Measurements from ENCODE around the gene LINGO3.

The LINGO3 gene

GRCh38 chr19:2274185-2274711 lies 33.7 kb downstream of the LINGO3 start:
- peak overlapping the region; percentile 90 for H3K27ac Mint-ChIP-seq
- no peaks in the 10 kb centered on the region for H3K9me3 Mint-ChIP-seq
- H3K27me3 Mint-ChIP-seq: no peaks in the 10 kb centered on the region
- H3K36me3 Mint-ChIP-seq: peaks cover 11% of the 10 kb centered on the region
- H3K4me1 Mint-ChIP-seq: peaks cover 25% of the 10 kb centered on the region
- peak overlapping the region; percentile 82 for H3K4me3 Mint-ChIP-seq

GRCh38 chr19:2273356-2274184 lies 34.4 kb downstream of the LINGO3 start:
- Mint-ChIP-seq H3K4me3 (peak overlapping the region; percentile 82), H3K4me1 (peaks cover 26% of the 10 kb centered on the region), H3K9me3 (no peaks in the 10 kb centered on the region), H3K27ac (peak overlapping the region; percentile 90), H3K27me3 (no peaks in the 10 kb centered on the region), H3K36me3 (peaks cover 11% of the 10 kb centered on the region)

DNA sequence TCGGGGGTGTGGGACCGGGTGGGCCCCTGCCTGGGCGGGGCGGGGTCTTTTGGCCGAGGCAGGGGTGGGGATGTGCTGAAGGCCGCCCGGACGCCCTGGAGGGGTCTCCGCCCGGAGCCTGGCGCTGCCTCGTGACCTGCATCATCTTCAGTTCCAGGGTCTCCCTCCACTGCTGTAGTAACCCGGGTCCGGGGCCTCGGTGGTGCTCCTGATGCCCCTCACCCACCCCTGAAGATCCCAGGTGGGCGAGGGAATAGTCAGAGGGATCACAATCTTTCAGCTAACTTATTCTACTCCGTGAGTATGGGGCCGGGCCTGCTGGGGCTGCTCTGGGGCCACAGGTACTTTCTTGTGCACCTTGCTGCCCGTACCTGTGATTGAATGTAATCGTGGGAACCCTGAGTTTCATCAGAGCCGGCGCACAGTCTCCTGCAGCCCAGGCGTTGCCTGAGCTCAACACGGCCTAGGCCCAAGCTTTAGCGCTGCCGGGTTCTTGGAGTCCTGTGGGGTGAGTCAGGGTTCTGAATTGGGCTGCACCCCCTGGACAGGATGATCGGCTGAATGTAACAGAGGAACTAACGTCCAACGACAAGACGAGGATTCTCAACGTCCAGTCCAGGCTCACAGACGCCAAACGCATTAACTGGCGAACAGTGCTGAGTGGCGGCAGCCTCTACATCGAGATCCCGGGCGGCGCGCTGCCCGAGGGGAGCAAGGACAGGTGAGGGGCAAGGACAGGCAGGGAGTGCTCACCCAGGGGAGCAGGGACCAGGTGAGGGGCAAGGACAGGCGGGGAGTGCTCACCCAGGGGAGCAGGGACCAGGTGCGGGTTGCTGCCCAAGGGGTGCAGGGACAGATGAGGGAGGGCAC lies 36.5 kb downstream of the LINGO3 start:
- Mint-ChIP-seq H3K36me3 (peaks cover 11% of the 10 kb centered on the region), H3K27ac (peak overlapping the region; percentile 89), H3K9me3 (no peaks in the 10 kb centered on the region), H3K4me3 (peak overlapping the region; percentile 89), H3K27me3 (no peaks in the 10 kb centered on the region), H3K4me1 (peaks cover 33% of the 10 kb centered on the region)

DNA sequence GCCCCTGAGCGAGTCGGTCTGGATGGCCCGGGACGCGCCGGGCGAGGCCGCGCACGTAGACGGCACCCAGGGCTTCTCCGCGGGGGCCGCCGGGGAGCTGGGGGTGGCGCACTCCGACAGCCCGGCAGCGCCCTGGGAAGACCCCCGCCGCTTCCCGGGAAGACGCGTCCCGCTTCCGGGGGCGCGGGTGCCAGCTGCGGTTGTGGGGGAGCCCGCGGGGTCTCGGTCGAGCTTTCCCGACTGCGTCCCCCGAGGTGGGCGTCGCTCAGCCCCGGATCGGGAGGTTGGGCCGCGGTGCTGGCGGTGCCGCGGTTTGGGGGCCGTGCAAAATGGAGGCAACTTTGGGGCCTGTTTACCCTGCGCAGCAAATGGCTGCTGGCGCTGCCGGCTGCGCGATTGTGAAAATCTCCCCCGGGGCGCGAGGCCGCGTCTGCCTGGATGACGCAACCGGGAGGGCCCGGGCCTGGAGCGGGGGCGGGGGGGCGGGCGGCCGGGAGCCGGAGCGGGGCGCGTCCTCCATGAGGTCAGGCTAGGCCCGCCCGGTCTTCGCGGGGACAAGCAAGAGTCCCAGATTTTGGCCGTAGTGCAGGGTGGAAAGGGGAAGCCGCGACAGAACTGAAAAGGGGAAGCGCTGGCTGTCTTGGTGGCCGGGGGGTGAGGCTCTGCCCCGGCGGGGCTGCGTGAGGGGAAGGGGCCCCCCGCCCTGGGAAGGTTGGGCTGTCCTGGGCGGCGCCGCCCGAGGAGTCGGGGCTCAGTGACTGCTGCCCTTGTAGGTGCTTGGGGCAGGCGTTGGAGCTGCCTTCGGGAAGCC lies 37.3 kb downstream of the LINGO3 start:
- Mint-ChIP-seq H3K36me3 (peaks cover 11% of the 10 kb centered on the region), H3K27ac (peak overlapping the region; percentile 35), H3K9me3 (no peaks in the 10 kb centered on the region), H3K4me1 (peaks cover 35% of the 10 kb centered on the region), H3K4me3 (peak overlapping the region; percentile 89), H3K27me3 (no peaks in the 10 kb centered on the region)

GRCh38 chr19:2270157-2270422 lies 37.9 kb downstream of the LINGO3 start:
- H3K36me3 Mint-ChIP-seq: peaks cover 11% of the 10 kb centered on the region
- H3K9me3 Mint-ChIP-seq: no peaks in the 10 kb centered on the region
- H3K4me1 Mint-ChIP-seq: peaks cover 33% of the 10 kb centered on the region
- no peaks in the 10 kb centered on the region for H3K27me3 Mint-ChIP-seq
- peak overlapping the region; percentile 83 for H3K27ac Mint-ChIP-seq
- H3K4me3 Mint-ChIP-seq: peak overlapping the region; percentile 89

DNA sequence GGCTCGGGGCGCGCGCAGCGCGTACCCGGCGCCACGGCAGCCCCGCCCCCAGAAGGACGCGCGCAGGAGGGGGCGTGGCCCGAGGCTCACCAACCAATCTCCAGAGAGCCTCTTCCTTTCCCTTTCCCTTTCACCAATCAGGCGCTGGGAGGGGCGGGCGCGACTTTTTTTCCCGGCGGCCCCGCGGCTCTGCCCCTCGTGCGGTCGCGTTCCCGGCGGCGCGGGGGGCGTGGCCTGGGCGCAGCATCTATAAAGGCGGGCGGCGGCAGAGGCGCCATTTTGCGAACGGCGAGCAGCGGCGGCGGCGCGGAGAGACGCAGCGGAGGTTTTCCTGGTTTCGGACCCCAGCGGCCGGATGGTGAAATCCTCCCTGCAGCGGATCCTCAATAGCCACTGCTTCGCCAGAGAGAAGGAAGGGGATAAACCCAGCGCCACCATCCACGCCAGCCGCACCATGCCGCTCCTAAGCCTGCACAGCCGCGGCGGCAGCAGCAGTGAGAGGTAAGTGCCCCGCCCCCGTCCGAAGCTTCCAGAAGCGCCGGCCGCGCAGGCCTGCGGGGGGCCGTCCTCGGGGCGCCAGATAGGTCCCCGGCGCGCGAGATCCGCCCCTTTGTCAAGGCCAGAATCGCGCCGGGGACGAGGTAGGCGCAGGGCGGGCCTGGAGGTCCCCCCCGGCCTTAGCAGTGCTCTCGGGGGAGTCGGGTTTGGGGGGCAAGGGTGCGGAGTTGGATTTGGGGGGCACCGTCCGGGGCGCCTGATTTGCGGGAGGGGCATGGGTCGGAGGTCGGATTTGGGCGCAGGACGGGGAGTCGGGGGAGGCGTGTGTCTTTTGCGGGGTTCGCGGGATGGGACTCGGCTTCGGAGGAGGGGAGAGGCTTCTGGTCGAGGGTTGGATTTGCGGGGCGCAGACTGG lies 38.5 kb downstream of the LINGO3 start:
- Mint-ChIP-seq H3K27ac (peak overlapping the region; percentile 87), H3K4me3 (peak overlapping the region; percentile 89), H3K4me1 (peaks cover 29% of the 10 kb centered on the region)

GRCh38 chr19:2268861-2269243 lies 39.1 kb downstream of the LINGO3 start:
- H3K27me3 Mint-ChIP-seq: no peaks in the 10 kb centered on the region
- peaks cover 9% of the 10 kb centered on the region for H3K36me3 Mint-ChIP-seq
- H3K4me3 Mint-ChIP-seq: peak overlapping the region; percentile 89
- no peak overlapping the region for H3K27ac Mint-ChIP-seq
- peaks cover 23% of the 10 kb centered on the region for H3K4me1 Mint-ChIP-seq
- no peaks in the 10 kb centered on the region for H3K9me3 Mint-ChIP-seq

More for the DNA sequence above, 38.5 kb downstream of the LINGO3 start:
- Mint-ChIP-seq H3K9me3 (no peaks in the 10 kb centered on the region), H3K27me3 (no peaks in the 10 kb centered on the region), H3K36me3 (peaks cover 11% of the 10 kb centered on the region)

GRCh38 chr19:2268480-2268830 lies 39.5 kb downstream of the LINGO3 start:
- Mint-ChIP-seq H3K4me1 (peaks cover 20% of the 10 kb centered on the region), H3K4me3 (peak overlapping the region; percentile 89), H3K36me3 (peaks cover 8% of the 10 kb centered on the region), H3K27me3 (no peaks in the 10 kb centered on the region), H3K9me3 (no peaks in the 10 kb centered on the region), H3K27ac (peak overlapping the region; percentile 41)

DNA sequence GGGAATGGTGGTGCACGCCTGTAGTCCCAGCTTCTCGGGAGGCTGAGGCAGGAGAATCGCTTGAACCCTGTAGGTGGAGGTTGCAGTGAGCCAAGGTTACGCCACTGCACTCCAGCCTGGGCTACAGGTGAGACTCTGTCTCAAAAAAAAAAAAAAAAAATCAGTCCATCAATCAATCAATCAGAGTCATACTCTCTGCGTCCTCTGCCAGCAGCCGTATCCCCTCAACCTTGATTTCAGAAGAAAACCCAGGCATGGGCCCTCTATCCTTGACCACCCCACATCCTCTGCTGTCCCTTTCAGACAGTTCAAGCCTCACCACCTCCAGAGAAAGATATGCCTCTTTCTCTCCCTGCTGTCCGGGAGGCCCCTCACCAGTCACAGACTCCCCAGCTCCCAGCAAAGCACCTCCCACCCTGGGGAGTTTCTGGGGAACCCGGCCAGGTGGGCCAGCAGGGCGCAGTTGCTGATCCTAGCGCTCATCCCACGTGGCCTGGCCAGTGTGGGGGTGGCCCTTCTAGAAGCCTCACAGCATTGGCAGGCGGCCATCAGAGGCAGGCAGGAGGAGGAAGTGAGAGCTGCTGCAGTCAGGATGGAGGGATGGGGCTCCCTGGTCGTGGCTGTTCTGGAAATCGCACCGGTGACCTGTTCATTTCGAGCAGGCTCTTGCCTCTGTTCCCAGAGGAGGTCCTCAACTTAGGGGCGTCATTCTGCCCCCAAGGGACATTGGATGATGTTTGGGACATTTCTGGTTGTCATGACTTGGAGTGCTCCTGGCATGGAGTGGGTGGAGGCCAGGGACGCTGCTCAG lies 41.6 kb downstream of the LINGO3 start:
- Mint-ChIP-seq H3K27me3 (no peaks in the 10 kb centered on the region), H3K4me3 (peak overlapping the region; percentile 23), H3K36me3 (peaks cover under 1% of the 10 kb centered on the region), H3K27ac (no peak overlapping the region), H3K4me1 (peaks cover 10% of the 10 kb centered on the region), H3K9me3 (no peaks in the 10 kb centered on the region)

DNA sequence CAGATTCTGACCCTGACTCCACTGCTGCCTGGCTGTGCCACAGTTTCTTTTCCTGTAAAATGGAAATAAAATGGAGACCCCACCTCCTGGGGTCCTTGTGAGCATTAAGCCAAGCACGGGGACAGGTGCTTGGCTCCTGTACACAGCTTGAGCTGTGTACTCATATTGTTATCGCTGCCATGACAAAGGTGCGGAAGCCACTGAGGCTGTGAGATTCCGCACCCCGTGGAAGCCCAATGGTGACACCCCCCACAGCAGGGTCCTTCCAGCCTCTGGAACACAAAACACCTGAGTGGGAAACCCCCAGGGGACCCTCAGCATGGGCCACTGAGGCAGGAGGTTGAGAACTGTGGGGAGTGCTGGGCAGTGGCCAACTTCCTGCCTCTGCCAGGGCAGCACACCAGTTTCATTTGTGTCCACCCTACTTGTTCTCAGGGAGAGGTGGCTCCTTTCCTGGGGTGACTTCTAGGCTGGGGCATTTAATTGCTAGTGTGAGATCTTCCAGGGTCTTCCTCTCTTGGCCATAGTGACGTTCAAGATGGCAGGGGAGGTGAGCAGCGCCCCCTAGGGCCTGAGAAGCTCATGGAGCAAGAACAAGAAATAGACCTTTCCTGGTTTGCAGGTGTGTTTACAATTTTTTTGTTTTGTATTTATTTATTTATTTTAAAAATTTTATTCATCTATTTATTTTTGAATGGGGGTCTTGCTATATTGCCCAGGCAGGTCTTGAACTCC lies 46.3 kb downstream of the LINGO3 start:
- Mint-ChIP-seq H3K27me3 (no peaks in the 10 kb centered on the region), H3K27ac (no peak overlapping the region), H3K4me3 (no peak overlapping the region), H3K36me3 (no peaks in the 10 kb centered on the region), H3K4me1 (peaks cover 29% of the 10 kb centered on the region), H3K9me3 (no peaks in the 10 kb centered on the region)

- H3K36me3 Mint-ChIP-seq: no peaks in the 10 kb centered on the region
- peaks cover 26% of the 10 kb centered on the region for H3K4me1 Mint-ChIP-seq
- no peaks in the 10 kb centered on the region for H3K27me3 Mint-ChIP-seq
- H3K27ac Mint-ChIP-seq: no peak overlapping the region
- H3K9me3 Mint-ChIP-seq: no peaks in the 10 kb centered on the region
- H3K4me3 Mint-ChIP-seq: no peak overlapping the region
Measured at GRCh38 chr19:2260341-2260805, 47.6 kb downstream of the LINGO3 start.

GRCh38 chr19:2259336-2259735 lies 48.6 kb downstream of the LINGO3 start:
- Mint-ChIP-seq H3K4me3 (no peak overlapping the region), H3K27me3 (no peaks in the 10 kb centered on the region), H3K27ac (peak overlapping the region; percentile 84), H3K36me3 (no peaks in the 10 kb centered on the region), H3K9me3 (no peaks in the 10 kb centered on the region), H3K4me1 (peaks cover 26% of the 10 kb centered on the region)
